Head of caudate nucleus (tissue), 42 donors: ENCODE measurements around the gene CACNB4.
"Not testable (repeated sequence)": the region's sequence is repeated elsewhere in the genome, so short reads cannot be mapped to it uniquely, and the experiment has no call there.

Source experiments
- DNase-seq, 42 donors: peaks; one replicate each; pipeline versions ENCODE4 v3.0.0 to v3.0.0-alpha.2; 2020 to 2021; ENCODE audit warnings: mixed read lengths in 7 of 42
- intact Hi-C: fragments of 100-400 bp; cut with DNase I; formaldehyde crosslinking; loops from one replicate; pipeline ENCODE4 v1.15.0; 2022

The CACNB4 gene

DNA sequence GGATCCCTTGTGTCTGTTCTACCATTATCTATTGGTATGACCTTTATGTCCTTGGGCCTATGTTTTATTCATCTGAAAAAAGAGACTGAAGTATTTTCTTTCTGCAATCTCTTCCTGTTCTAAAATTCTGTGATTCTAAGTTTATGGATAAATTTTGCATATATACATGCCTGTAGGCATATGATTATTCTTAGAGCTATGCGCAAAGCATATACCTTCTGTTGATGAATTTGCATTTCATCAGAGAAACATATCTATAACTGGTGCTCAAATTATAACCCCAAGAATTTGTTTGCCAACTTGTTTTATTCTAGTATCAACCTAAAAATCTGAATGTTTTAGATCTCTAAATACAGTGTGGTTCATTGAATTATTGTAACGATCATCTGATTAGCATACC, 6.7 kb downstream of the CACNB4 start:
- intact Hi-C loops: no loop called here
- DNase-seq: no peak

- intact Hi-C loops, DNase-seq: not testable (repeated sequence)
These were observed 8.1 kb downstream of the CACNB4 start for GRCh38 chr2:152090726-152091125.

DNA sequence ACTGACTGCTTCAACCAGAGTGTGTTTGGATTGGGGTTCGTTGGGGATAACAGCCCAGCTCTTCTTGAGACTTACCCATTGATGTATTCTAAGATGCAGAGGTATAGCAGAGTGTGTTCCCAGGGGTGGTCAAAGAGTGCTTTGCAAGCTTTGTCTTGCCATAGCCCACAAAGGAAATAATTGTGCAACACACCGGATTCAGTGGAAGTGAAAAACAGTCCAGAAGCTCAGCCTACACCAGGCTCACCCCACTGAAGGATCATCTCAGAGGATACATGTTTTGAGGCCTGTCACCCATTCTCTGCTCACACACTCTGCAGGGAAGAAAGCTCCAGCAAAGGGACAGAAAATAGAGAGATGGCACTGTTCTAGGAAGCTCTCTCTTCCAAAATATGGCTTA, 9.6 kb downstream of the CACNB4 start:
- peak in 1 of 42 donors; percentile 9 for DNase-seq
- intact Hi-C loops: no loop called here

GRCh38 chr2:152088006-152088405, 10.8 kb downstream of the CACNB4 start:
- DNase-seq: no peak
- intact Hi-C loops: no loop called here

GRCh38 chr2:152086231-152086630, 12.6 kb downstream of the CACNB4 start:
- DNase-seq: no peak
- intact Hi-C loops: no loop called here

GRCh38 chr2:152084076-152084475, 14.8 kb downstream of the CACNB4 start:
- DNase-seq: peak in 1 of 42 donors; percentile 9
- intact Hi-C loops: no loop called here

- intact Hi-C loops: no loop called here
- no peak for DNase-seq
These were observed 15.5 kb downstream of the CACNB4 start for GRCh38 chr2:152083202-152083875.

- intact Hi-C loops: no loop called here
- DNase-seq: no peak
These were observed 20.2 kb downstream of the CACNB4 start for GRCh38 chr2:152078662-152079061.

GRCh38 chr2:152078023-152078422, 20.8 kb downstream of the CACNB4 start:
- no peak for DNase-seq
- intact Hi-C loops: no loop called here

DNA sequence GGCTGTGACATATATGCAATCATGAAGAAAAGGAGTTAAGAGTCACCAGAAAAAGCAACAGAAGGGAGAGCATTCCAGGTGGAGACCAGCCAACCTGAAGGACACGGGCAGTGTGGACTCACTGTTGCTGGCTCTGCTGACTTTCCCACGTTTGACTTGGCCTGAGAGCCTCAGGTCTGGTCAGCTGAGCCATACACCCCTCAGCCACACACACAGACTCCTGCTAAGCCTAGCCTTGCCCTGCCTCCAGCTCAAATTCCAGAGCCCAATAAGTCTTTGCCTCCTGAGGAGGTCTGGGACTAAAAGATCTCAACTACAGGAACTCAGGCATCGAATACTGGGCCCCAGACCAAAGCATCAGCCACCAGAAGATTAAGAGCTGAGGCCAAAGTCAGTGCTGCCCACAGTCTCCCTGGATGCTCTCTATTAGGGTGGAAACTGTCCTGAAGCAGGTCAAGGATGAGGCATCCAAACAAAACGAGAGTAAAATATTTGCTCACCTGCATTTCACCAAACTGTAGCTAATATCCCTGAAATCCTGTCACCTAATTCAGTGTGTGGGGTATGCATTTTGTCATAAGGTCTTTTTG, 23.3 kb downstream of the CACNB4 start:
- DNase-seq: no peak
- intact Hi-C loops: no loop called here

DNA sequence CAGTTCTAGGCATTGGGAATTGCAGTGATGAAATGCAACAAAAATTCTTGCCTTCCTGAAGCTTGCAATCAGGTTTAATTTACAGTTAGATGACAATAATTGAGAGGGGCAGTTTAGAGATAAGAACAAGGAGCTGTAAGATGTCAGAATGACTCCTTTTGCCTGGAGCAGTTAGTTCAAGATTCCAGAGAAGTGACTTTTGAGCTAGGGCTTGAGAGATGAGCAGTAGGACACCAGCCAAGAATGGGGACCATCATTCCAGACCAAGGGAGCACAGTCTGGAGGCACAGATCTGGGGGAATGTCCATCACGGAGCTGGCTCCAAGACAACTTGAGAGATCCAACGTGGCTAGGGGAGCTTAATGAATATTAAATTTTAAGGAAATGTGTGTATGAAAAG, 26.8 kb downstream of the CACNB4 start:
- DNase-seq: no peak
- intact Hi-C loops: no loop called here

GRCh38 chr2:152071518-152071917, 27.3 kb downstream of the CACNB4 start:
- DNase-seq: no peak
- intact Hi-C loops: no loop called here

GRCh38 chr2:152071092-152071491, 27.8 kb downstream of the CACNB4 start:
- intact Hi-C loops: no loop called here
- DNase-seq: no peak

- no peak for DNase-seq
- intact Hi-C loops: no loop called here
These were observed 30.6 kb downstream of the CACNB4 start for GRCh38 chr2:152068226-152068625.

GRCh38 chr2:152067823-152068222, 31.0 kb downstream of the CACNB4 start:
- DNase-seq: no peak
- intact Hi-C loops: no loop called here

DNA sequence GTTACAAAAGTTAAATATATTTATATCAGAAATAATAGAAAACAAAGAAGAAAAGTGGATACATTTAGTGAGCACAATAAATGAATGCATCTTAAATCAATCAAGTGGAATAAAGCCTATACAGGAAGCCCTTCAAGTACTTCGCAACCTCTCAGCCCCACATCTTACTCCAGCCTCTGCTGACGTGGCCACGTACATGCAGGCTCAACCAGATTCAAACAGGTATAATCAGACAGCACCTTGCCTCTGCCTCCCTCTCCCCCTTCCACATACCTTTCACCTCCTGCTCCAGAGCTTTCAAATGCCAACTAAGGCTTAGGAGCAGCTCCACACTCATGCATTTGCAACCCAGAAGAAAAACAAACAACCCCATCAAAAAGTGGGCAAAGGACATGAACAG, 32.9 kb downstream of the CACNB4 start:
- intact Hi-C loops: no loop called here
- no peak for DNase-seq

GRCh38 chr2:152064001-152064400, 34.8 kb downstream of the CACNB4 start:
- no peak for DNase-seq
- intact Hi-C loops: no loop called here

- no peak for DNase-seq
- intact Hi-C loops: no loop called here
These were observed 35.4 kb downstream of the CACNB4 start for GRCh38 chr2:152063325-152063924.

- no peak for DNase-seq
- intact Hi-C loops: no loop called here
These were observed 36.4 kb downstream of the CACNB4 start for GRCh38 chr2:152062125-152063091.

GRCh38 chr2:152061383-152061782, 37.5 kb downstream of the CACNB4 start:
- intact Hi-C loops: no loop called here
- DNase-seq: no peak
